Upper lobe of left lung (tissue), 4 donors: Measurements from ENCODE around the gene CCN6.

ENCODE experiments used
- POLR2A ChIP-seq, 4 donors: fragments of 450-650 bp; IDR thresholded peaks; one replicate each; pipeline ENCODE4 v1.5.1; 2016 to 2017; ENCODE audit warnings: antibody characterized with exemption in 4 of 4, mild to moderate bottlenecking in 2 of 4
- POLR2AphosphoS5 ChIP-seq, 2 donors: sonication (generic); formaldehyde crosslinking; IDR thresholded peaks; one replicate each; pipeline ENCODE4 v1.5.1; 2017; ENCODE audit warnings: antibody characterized with exemption in 2 of 2
- TF ChIP-seq, protein P1 (sequence below), 6 experiments: fragments of 450-650 bp in 4 of 6; fragments of 200-600 bp in 2 of 6; sonication (generic) in 2 of 6; IDR thresholded peaks; one replicate each; pipeline ENCODE4 v1.5.1; 2016 to 2019; ENCODE audit warnings: antibody characterized with exemption in 6 of 6

DNA sequence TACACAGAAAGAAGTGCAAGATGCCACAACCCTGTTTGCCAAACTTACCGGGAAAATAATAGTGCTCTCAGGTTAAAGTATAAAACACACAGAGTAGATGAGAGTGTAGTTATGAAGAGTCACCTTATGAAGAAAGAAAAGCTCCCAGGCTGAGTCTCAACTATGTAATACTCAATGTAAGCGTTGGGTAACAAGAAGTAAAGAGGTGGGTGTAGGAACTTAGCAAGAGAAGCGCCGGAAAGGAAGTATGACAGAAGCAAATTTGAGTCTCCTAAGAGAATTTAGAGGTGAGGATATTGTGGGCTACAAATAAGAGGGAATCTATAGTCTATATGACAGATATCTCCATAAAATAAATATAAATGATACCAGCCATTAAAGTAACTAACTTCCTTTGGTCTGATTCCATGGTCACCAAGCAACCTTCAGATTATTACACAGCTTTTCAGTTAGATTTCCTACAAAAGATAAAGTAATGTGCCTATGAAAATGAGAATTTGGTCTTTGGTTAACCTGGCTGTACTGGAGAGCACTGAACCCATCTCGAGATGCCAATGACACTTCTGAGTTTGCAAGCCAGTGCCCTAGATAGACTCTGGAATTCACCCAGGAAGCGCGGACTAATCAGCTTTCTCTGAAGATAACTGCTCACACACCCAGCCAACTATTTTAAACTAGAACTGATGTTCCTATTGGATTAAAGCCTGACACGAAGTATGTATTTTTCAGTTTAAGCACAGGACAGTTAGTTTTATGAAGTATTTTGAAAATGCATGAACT is 31.6 kb downstream of the CCN6 start:
- TF ChIP-seq, protein P1, sequence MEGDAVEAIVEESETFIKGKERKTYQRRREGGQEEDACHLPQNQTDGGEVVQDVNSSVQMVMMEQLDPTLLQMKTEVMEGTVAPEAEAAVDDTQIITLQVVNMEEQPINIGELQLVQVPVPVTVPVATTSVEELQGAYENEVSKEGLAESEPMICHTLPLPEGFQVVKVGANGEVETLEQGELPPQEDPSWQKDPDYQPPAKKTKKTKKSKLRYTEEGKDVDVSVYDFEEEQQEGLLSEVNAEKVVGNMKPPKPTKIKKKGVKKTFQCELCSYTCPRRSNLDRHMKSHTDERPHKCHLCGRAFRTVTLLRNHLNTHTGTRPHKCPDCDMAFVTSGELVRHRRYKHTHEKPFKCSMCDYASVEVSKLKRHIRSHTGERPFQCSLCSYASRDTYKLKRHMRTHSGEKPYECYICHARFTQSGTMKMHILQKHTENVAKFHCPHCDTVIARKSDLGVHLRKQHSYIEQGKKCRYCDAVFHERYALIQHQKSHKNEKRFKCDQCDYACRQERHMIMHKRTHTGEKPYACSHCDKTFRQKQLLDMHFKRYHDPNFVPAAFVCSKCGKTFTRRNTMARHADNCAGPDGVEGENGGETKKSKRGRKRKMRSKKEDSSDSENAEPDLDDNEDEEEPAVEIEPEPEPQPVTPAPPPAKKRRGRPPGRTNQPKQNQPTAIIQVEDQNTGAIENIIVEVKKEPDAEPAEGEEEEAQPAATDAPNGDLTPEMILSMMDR (IDR thresholded peaks at IDR 0.05): no peak
- TF ChIP-seq POLR2AphosphoS5 (IDR thresholded peaks at IDR 0.05) (no peak), POLR2A (IDR thresholded peaks at IDR 0.05) (no peak)
